G401.6 (cell line): ENCODE data around the gene KCNH5.
"Not testable (repeated sequence)": the region's sequence is repeated elsewhere in the genome, so short reads cannot be mapped to it uniquely, and the experiment has no call there.

Experiments used
- FAIRE-seq: peaks from 2 replicates; lab custom pipeline; 2012; peaks lifted over from hg19 to GRCh38; lab: Jason Lieb, UNC

The KCNH5 gene

GRCh38 chr14:62886461-62886860 is 158.8 kb downstream of the KCNH5 start:
- no peak for FAIRE-seq

GRCh38 chr14:62885451-62885850 is 159.8 kb downstream of the KCNH5 start:
- FAIRE-seq: no peak

GRCh38 chr14:62882967-62883366 is 162.3 kb downstream of the KCNH5 start:
- no peak for FAIRE-seq

GRCh38 chr14:62866376-62866775 is 178.9 kb downstream of the KCNH5 start:
- no peak for FAIRE-seq

- FAIRE-seq: no peak
Measured at GRCh38 chr14:62864588-62864987, 180.7 kb downstream of the KCNH5 start.

- not testable (repeated sequence) for FAIRE-seq
Measured at GRCh38 chr14:62858011-62858410, 187.2 kb downstream of the KCNH5 start.

- FAIRE-seq: no peak
Measured at GRCh38 chr14:62854951-62855350, 190.3 kb downstream of the KCNH5 start.

- no peak for FAIRE-seq
Measured at GRCh38 chr14:62847168-62847567, 198.1 kb downstream of the KCNH5 start.

GRCh38 chr14:62844546-62844945 is 200.7 kb downstream of the KCNH5 start:
- FAIRE-seq: no peak

GRCh38 chr14:62824086-62824485 is 221.2 kb downstream of the KCNH5 start:
- FAIRE-seq: no peak

GRCh38 chr14:62819931-62820330 is 225.3 kb downstream of the KCNH5 start:
- FAIRE-seq: no peak

GRCh38 chr14:62807636-62808035 is 237.6 kb downstream of the KCNH5 start:
- FAIRE-seq: no peak

- no peak for FAIRE-seq
Measured at GRCh38 chr14:62800577-62800976, 244.7 kb downstream of the KCNH5 start.

GRCh38 chr14:62796431-62796830 is 248.8 kb downstream of the KCNH5 start:
- no peak for FAIRE-seq

GRCh38 chr14:62792578-62792977 is 252.7 kb downstream of the KCNH5 start:
- FAIRE-seq: no peak

- FAIRE-seq: not testable (repeated sequence)
Measured at GRCh38 chr14:62781328-62781727, 263.9 kb downstream of the KCNH5 start.

GRCh38 chr14:62778852-62779251 is 266.4 kb downstream of the KCNH5 start:
- no peak for FAIRE-seq

GRCh38 chr14:62778310-62778709 is 266.9 kb downstream of the KCNH5 start:
- no peak for FAIRE-seq

- no peak for FAIRE-seq
Measured at GRCh38 chr14:62777510-62777909, 267.7 kb downstream of the KCNH5 start.

- FAIRE-seq: no peak
Measured at GRCh38 chr14:62776300-62776699, 269.0 kb downstream of the KCNH5 start.

GRCh38 chr14:62768753-62769152 is 276.5 kb downstream of the KCNH5 start:
- no peak for FAIRE-seq

GRCh38 chr14:62763951-62764350 is 281.3 kb downstream of the KCNH5 start:
- no peak for FAIRE-seq

GRCh38 chr14:62759796-62760195 is 285.5 kb downstream of the KCNH5 start:
- no peak for FAIRE-seq

GRCh38 chr14:62746881-62747280 is 298.4 kb downstream of the KCNH5 start:
- not testable (repeated sequence) for FAIRE-seq

- no peak for FAIRE-seq
Measured at GRCh38 chr14:62745496-62745895, 299.8 kb downstream of the KCNH5 start.
